GM10847 (cell line): ENCODE results near the gene C3orf33.

Experiments used
- POLR2A ChIP-seq: IDR thresholded peaks from 2 replicates; pipeline ENCODE4 v1.6.1; 2011; ENCODE audit not compliant: insufficient read length; ENCODE audit errors: extremely low read depth

C3orf33 gene

DNA sequence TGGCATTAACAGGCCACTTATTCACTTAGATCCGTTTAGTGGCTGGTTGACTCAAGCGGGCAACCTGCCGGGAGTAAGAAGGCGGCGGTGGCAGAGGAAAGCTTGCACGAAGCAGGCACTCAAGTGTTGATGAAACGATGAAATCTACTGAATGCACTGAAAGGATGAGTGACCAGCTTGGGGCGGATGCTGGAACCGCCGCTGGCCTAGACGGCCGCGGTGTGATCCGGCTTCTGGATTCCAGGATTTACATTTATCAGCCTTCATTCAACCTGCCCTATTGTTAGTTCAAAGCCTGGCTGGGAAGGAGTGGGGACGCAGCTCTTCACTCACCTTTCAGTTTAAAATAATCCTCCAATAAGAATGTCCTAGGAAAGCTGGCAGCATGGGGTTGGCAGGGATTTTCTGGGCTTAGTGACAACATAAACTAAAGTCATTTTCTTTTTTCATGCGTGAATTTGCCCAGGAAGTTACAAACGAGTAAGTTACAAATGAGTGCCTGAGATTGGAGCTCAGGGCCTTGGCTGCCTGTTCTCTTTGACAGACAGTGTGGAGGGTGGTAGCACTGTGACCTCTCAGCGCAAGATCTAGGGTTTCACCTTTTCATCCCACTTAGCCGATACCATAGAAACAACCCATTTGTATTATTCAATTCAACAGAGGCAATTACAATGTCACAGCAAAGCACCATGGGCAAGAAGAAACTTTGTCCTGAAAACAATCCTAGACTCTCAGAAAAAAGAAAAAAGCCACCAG, 60.1 kb downstream of the C3orf33 start:
- TF ChIP-seq POLR2A: no peak

DNA sequence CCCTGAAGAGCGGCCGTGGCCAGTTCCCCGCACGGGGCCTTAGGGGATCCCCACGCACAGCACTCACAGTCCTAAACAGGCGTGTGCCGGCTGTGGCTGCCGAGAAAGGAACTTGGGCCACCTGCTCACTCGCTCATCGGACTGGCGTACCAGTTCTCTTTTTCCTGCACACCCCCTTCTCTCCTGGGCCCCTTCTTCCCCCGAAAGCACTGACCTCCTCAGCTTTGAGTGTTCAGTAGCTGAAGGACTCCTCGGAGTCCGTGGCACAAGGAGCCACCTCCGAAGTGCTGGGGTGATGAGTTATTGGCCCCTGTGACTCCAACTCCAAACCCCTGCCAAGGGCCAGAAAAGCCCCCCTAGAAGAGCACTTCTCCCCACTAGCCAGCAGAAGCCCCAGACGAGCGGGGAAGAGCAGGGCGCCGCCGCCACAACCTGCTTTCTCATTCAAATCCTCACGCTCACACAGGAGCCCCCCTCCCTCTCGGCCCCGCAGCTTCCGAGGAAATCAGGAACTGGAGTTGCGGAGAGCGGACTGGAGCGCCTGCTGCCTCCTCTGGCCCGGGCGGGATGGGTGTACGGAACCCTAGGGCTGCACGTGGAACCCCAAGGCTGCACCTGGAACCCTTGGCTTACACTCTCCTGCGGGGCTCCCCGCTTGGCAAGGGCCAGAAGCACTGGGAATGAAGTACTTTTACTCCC, 61.3 kb downstream of the C3orf33 start, which contains the start of gene PLCH1:
Gene PLCH1 (minus strand): TSS at position 446 of the 699 bp plus-strand sequence. CDS start 40,847 bp downstream, outside the sequence.
- no peak for TF ChIP-seq POLR2A

DNA sequence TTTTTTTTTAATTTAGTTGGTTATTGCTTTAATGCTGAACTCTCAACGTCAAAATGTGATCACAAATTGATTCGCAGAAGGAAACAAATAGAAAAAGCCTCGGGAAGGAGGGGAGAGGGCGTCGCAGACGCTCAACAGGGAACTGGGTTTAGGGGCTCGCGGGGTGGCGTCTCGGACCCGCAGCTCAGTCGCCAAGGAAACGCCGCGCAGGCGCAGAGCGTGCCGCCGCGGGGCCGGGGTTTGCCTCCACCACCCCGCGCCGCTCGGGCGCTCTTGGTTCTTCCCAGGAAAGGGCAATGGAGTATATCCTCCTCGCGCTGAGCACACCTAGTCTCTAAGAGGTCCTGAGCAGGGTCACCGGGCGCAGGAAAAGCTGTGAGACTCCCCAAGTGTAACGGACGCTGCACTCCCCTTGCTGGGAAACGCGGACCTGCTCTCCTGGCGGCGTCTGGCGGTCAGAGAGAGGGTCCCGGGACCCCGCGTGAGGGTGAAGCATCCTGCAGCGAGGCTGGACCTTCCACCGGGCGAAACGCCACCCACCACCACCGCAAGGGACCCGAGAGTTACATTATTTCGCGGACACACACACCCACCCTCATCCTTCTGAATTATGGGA, 62.0 kb downstream of the C3orf33 start:
- TF ChIP-seq POLR2A: no peak

DNA sequence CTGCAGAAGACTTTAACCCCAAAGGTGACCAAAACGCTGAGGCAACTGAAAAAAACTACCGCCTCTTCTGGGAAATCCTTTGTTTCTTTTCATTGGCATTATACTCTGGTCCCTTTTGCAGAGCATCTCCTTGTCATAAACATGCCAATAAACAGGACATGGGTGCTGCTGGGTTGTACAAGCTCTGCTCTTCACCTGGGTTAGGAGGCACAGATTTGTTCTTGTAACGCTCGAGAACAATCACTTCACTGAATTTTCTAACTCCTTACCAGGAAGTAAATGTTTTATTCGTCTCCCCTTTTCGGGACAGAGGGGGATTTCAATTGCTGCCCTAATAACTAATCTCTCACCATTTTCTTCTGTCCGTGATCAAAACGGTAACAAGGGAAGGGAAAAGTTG, 62.5 kb downstream of the C3orf33 start:
- TF ChIP-seq POLR2A: no peak

DNA sequence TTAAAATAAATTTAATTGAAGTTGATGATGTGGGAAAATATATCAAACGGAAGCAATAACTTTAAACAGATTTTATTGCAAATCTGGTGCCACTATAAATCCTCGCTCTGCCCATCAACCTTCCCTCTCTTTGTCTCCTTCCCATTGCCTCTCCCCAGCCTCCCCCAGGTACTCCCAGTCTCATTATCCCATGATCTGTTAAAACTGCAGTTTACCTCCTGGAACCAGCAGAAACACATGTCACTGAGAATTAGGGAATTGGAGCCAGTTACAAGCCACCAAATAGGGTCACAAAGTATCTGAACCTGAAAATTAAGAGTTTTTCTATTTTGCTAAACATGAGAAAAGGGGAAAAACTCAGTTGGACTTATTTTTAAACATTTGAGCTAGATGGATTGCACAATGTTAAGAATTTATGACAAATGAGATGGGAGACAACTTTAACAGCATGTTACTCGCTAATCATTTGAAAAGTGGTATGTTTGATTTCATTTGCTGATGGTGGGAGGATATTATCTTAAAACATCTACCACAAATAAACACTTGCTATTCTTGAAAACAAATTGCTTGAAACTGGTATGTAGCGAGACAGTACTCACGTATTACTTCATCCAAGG, 63.6 kb downstream of the C3orf33 start:
- no peak for TF ChIP-seq POLR2A

DNA sequence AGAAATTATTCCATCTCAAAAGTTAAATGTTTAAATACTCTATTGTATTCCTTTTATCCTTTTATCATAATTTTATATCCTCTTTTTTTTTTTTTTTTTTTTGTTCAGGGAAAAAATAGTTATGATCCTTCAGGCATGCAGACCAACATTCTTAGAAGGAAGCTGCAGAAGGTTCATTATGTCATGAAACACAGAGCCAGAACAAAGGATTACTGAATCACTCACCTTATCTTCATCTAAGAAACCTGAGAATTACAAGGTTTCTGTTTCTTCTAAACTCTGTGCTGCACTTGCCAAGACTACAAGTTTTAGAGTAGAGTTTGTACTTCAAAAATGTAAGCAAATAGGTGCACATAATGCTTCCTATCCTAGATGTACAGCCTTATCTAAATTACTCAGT, 64.5 kb downstream of the C3orf33 start:
- TF ChIP-seq POLR2A: no peak

DNA sequence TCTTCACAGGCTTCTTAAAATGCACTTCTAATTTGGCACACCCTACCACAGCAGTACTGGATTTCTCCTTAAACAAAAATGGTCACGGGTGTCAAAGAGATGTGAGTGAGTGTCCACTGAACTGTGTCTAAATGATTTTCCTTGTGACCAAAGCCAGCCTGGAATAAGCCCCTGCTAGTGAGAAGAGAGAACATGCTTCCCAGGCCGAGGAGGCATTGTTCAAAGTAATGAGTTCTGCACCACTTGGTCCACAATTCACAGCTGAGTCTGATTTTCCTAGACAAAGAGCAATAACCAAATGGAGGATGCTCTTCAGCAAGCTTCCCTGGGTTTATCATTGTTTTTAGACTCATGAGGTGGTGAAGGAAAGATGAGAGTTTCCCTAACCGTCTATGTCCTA, 65.0 kb downstream of the C3orf33 start:
- TF ChIP-seq POLR2A: no peak

DNA sequence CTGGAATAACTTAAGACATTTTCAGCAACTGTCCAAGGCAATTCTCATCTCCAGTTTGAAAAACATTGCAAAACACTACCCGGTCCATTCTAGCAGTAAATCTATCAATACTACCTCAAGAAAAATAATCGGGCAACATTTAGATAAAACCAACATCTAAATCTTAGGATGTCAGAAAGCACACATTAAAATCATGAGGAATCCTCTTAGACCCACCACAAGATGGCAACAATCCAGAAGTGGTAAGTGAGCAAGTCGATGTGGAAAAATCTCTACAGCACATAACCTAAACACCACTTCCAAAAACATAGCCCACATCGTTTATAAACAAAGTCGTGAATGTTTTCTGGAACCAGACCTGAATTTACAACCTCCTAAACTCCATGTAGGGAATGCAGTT, 66.9 kb downstream of the C3orf33 start:
- TF ChIP-seq POLR2A: no peak

DNA sequence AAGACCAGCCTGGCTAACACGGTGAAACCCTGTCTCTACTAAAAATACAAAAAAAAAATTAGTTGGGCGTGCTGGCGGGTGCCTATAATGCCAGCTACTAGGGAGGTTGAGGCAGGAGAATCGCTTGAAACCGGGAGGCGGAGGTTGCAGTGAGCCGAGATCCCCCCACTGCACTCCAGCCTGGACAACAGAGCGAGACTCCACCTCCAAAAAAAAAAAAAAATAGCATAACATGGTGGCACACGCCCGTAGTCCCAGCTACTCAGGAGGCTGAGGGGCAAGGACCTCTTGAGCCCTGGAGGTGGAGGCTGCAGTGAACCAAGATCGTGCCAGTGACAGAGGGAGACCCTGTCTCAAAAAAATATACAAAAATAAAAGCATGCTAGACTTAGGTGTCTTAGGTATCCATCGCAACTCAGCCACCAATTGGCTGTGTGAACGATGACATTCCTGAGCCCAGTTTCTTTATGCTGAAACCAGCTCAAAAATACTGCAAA, 67.5 kb downstream of the C3orf33 start:
- no peak for TF ChIP-seq POLR2A

DNA sequence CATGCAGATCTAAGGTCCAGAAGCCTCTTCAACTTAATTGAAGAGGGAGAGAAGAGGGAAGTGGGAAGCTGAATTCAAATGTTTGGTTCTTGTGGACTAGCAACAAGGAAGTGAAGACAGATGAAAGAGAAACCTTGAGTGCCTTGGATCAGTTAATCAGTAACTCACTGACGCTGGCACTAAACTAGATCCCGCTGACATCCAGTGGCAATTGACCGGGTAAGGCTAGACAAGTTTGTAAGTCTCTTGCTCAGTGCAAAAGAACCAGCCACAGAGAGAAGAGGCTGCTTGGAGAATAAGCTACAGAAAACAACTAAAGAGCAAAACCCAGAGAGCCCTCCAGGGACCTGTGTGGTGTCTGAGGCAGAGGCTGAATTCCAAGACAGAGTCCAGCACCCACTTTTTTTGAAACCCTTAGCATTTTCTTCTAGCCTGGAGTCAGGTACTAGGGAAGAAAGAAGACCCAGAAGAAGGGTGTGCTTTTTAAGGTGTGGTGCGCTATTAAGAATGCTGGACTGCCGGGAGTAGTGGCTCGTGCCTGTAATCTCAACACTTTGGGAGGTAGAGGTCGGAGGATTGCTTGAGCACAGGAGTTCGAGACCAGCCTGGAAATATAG, 68.1 kb downstream of the C3orf33 start:
- no peak for TF ChIP-seq POLR2A

DNA sequence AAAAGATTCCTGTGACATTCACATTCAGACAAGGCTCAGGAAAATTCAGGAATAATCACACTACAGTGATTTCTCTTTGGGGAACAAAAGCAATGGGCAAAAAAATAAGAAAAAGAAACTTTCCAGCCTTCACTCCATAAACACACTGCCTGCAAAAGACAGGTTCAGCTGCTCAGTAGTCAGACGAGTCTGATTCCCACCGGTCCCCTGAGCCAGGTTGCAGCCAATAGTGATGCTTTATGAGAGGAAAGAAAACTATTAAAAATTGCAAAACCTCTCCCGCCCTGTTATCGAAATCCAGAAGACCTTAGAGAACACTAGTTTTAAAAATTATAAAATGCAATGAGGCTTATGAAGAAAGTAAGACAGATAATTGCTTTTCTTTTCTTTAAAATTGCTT, 69.7 kb downstream of the C3orf33 start:
- no peak for TF ChIP-seq POLR2A

DNA sequence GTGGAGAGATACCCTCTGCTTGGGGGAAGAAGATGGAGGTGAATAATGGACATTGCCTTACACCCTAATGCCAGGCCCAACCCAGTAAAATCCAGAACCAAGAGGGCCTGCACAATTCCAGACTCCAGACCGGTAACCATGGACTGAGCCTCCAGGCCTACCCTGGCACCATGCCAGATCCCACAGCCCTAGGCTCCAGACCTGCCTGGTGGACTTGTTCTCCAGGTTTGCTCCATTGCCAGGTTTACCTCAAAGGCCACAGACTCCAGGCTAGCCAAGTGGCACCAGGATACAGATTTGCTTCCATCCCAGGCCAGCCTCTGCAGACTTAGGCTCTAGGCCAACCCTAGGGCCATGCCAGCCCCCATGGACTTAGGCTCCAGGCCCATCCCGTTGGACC, 75.2 kb downstream of the C3orf33 start:
- no peak for TF ChIP-seq POLR2A

DNA sequence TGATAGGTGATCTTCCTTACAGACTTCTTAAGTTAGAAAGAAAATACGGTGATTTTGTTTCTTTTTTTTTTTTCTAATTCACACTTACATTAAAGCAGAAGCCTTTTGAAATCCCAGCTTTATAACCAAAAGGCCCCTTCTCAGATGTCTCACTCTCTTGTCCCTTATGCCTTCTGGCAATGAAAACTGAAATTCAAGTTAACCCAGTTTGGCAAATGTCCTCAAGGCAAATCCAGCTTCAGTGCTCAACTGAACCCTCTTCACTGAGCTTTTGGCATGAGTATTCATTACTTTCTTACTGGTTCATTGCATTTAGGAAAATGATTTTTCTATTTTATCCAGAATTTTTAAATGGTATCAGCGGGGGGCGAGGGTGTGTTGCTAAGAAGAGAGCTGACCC, 78.2 kb downstream of the C3orf33 start:
- no peak for TF ChIP-seq POLR2A

DNA sequence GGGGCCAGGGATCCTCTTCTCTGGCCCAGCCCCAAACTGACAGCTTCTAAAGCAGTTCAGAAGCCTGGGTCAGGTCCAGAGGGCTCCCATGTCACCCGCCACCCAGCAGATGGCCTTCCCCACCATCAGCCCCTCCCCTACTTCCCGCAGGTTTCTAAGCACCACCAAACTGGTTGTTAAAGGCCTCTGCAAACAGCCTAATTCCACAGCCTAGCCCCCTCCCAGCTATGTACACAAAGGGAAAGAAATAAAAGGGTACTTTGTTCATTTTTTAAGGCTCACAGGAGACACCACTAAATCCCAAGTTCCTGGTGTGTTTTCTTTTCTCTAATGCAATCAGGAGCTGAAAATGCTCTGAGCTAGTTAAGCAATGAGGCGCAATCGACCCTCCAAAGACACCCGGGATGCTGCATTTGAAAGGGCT, 91.8 kb downstream of the C3orf33 start:
- no peak for TF ChIP-seq POLR2A
